ENCODE results near the gene SLC5A8.

DNA sequence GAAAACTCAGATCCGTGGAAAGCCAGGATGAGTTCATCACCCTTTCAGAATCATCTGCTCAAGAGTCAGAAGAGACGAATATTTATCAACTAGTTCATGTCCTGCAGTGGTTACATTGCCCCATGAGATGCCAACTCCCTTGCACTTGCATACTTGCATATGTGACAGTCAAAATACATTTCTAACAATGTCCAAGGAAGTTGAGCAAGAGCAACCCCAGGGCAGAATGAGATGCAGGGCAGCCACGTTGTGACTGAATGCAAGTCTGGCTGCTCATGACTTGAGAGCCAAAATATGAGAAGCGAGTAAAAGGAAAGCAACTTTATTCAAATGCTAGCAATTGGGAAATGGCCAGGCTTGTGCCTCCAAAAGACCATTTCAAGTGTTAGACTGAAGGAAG is 46.2 kb upstream of the SLC5A8 start:
- no peak for TF ChIP-seq EP300 (IDR thresholded peaks at IDR 0.05; ENCODE audit: low read depth)
- TF ChIP-seq POLR2A (IDR thresholded peaks at IDR 0.05): no peak

Data from transverse colon (tissue), 1 donor.